Activated CD4-positive, alpha-beta T cell treated with anti-CD3 and anti-CD28 coated beads, Interleukin-2, amount 10 ng/mL, durations not matched to agents 7 days and 5 days (primary cell): ENCODE measurements around the gene RNF213. TPM values are rescaled to one million over a fixed set of nuclear protein-coding genes. Genes with fewer than 3 reads are reported as not detected.
"Not testable (repeated sequence)": the region's sequence is repeated elsewhere in the genome, so short reads cannot be mapped to it uniquely, and the experiment has no call there.

Experiments
- CTCF ChIA-PET: fragments of 350-600 bp; sonication (Branson Sonifier 250); formaldehyde crosslinking; loops from one replicate; lab custom pipeline; 2021; ENCODE audit warnings: antibody characterized with exemption; lab: Charles Lee
- POLR2A ChIA-PET: fragments of 350-600 bp; sonication (Branson Sonifier 250); formaldehyde crosslinking; loops from one replicate; lab custom pipeline; 2021; ENCODE audit warnings: antibody characterized with exemption; lab: Charles Lee
- DNase-seq: peaks from one replicate; pipeline ENCODE4 v3.0.0-alpha.2; 2020
- H3K27ac Mint-ChIP-seq: one replicate; pipeline ENCODE4 v1.8.0; 2021; ENCODE audit warnings: mild to moderate bottlenecking, moderate library complexity, mixed read lengths
- H3K27me3 Mint-ChIP-seq: one replicate; pipeline ENCODE4 v1.8.0; 2021; ENCODE audit warnings: mixed read lengths
- H3K36me3 Mint-ChIP-seq: one replicate; pipeline ENCODE4 v1.8.0; 2021; ENCODE audit warnings: low read depth, mixed read lengths
- H3K4me1 Mint-ChIP-seq: one replicate; pipeline ENCODE4 v1.8.0; 2021; ENCODE audit warnings: mixed read lengths
- H3K4me3 Mint-ChIP-seq: one replicate; pipeline ENCODE4 v1.8.0; 2021; ENCODE audit warnings: mild to moderate bottlenecking, moderate library complexity, mixed read lengths
- H3K9me3 Mint-ChIP-seq: one replicate; pipeline ENCODE4 v1.8.0; 2021; ENCODE audit warnings: mixed read lengths
- total RNA-seq, 2 experiments: library from RNA; stranded (reverse); gene quantifications; one replicate each; pipeline ENCODE4 v1.2.3, GENCODE V29; 2021

The RNF213 gene
- total RNA-seq, 2 experiments from 2014 or later: 579 to 602 TPM

DNA sequence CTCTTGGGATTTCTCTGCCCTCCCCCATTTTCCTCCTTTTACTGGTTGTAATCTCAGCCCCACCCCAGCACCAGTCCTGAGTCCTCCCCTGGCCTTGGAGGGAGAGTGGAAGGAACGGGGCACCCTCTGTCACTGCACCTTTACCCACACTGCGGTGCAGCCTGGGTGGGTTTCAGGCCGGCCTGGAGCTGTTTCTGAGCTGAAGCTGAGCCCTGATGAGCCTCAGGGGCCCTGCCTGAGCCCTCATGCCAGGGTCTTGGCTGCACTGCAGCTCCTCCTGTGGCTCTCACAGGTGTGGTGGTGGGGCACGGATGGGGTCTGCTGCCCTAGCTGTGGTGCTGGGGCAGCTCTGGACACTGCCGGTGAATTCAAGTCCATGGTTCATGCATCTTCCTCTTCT is 34.5 kb downstream of the RNF213 start:
- Mint-ChIP-seq H3K27ac (no peak overlapping the region), H3K27me3 (no peaks in the 10 kb centered on the region), H3K4me1 (peaks cover 18% of the 10 kb centered on the region), H3K4me3 (no peak overlapping the region), H3K36me3 (peaks cover 70% of the 10 kb centered on the region), H3K9me3 (no peaks in the 10 kb centered on the region)
- ChIA-PET POLR2A (no interaction called here), CTCF (interaction anchor here (0.9 to 2.3 kb wide), 3 partner anchors 9 to 41 kb away, joined by 3 to 6 read pairs (median 3); no protein-coding TSS in a partner anchor)
- DNase-seq: no peak

- ChIA-PET CTCF (interaction anchor here (0.6 to 2.3 kb wide), 3 partner anchors 9 to 70 kb away, joined by 3 to 6 read pairs (median 3); no protein-coding TSS in a partner anchor), POLR2A (no interaction called here)
- Mint-ChIP-seq H3K36me3 (peaks cover 70% of the 10 kb centered on the region), H3K27ac (no peak overlapping the region), H3K9me3 (no peaks in the 10 kb centered on the region), H3K27me3 (no peaks in the 10 kb centered on the region), H3K4me1 (peaks cover 18% of the 10 kb centered on the region), H3K4me3 (no peak overlapping the region)
- DNase-seq: no peak
These were observed 34.9 kb downstream of the RNF213 start for GRCh38 chr17:80295559-80295958.

GRCh38 chr17:80296221-80296620 is 35.6 kb downstream of the RNF213 start:
- ChIA-PET CTCF (interaction anchor here (0.6 kb wide), 1 partner anchor 71 kb away, joined by 3 read pairs; no protein-coding TSS in a partner anchor), POLR2A (no interaction called here)
- no peak for DNase-seq
- H3K27ac Mint-ChIP-seq: no peak overlapping the region
- no peaks in the 10 kb centered on the region for H3K27me3 Mint-ChIP-seq
- H3K9me3 Mint-ChIP-seq: no peaks in the 10 kb centered on the region
- H3K36me3 Mint-ChIP-seq: peaks cover 75% of the 10 kb centered on the region
- peaks cover 20% of the 10 kb centered on the region for H3K4me1 Mint-ChIP-seq
- H3K4me3 Mint-ChIP-seq: no peak overlapping the region

GRCh38 chr17:80297996-80298560 is 37.4 kb downstream of the RNF213 start:
- Mint-ChIP-seq H3K36me3 (peaks cover 79% of the 10 kb centered on the region), H3K9me3 (no peaks in the 10 kb centered on the region), H3K4me3 (no peak overlapping the region), H3K27ac (no peak overlapping the region), H3K4me1 (peaks cover 18% of the 10 kb centered on the region), H3K27me3 (no peaks in the 10 kb centered on the region)
- CTCF ChIA-PET: interaction anchor here (0.9 kb wide), 1 partner anchor 30 kb away, joined by 3 read pairs; no protein-coding TSS in a partner anchor
- no peak for DNase-seq
- POLR2A ChIA-PET: no interaction called here

DNA sequence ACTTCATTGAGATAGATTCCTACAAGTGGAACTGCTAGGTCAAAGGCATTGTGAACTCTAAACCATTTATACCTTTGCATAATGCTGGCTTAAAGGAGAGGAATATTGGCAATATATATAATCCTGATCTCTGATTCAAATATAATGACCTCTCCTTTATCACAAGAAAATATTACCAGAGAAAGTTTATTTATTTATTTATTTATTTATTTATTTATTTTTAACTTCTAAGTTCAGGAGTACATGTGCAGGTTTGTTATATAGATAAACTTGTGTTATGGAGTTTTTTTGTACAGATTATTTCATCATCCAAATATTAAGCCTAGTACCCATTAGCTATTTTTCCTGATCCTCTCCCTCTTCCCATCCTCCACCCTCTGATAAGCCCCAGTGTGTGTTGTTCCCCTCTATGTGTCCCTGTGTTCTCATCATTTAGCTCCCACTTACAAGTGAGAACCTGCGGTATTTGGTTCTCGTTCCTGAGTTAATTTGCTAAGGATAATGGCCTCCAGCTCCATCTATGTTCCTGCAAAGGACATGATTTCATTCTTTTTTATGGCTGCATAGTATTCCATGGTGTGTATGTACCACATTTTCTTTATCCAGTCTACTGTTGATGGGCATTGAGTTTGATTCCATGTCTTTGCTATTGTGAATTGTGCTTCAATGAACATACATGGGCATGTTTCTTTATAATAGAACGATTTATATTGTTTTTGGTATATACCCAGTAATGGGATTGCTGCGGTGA is 38.9 kb downstream of the RNF213 start:
- H3K4me1 Mint-ChIP-seq: peaks cover 16% of the 10 kb centered on the region
- peaks cover 81% of the 10 kb centered on the region for H3K36me3 Mint-ChIP-seq
- H3K27me3 Mint-ChIP-seq, POLR2A ChIA-PET, H3K9me3 Mint-ChIP-seq, DNase-seq, H3K27ac Mint-ChIP-seq, H3K4me3 Mint-ChIP-seq: not testable (repeated sequence)
- CTCF ChIA-PET: interaction anchor here (0.6 kb wide), 2 partner anchors 9 to 421 kb away, joined by 3 to 4 read pairs; no protein-coding TSS in a partner anchor

DNA sequence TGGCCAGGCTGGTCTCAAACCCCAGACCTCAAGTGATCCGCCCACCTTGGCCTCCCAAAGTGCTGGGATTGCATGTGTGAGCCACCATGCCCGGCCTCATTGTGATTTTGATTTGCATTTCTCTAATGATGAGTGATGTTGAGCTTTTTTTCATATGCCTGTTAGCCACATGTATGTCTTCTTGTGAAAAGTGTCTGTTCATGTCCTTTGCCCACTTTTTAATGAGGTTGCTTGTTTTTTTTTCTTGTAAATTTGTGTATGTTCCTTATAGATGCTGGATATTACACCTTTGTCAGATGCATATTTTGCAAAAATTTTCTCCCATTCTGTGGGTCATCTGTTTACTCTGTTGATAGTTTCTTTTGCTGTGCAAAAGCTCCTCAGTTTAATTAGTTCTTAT is 40.1 kb downstream of the RNF213 start:
- H3K9me3 Mint-ChIP-seq, H3K27ac Mint-ChIP-seq, H3K4me3 Mint-ChIP-seq, POLR2A ChIA-PET, DNase-seq, H3K27me3 Mint-ChIP-seq: not testable (repeated sequence)
- Mint-ChIP-seq H3K36me3 (peaks cover 83% of the 10 kb centered on the region), H3K4me1 (peaks cover 16% of the 10 kb centered on the region)
- CTCF ChIA-PET: interaction anchor here (1.6 kb wide), 1 partner anchor 10 kb away, joined by 5 read pairs; no protein-coding TSS in a partner anchor

DNA sequence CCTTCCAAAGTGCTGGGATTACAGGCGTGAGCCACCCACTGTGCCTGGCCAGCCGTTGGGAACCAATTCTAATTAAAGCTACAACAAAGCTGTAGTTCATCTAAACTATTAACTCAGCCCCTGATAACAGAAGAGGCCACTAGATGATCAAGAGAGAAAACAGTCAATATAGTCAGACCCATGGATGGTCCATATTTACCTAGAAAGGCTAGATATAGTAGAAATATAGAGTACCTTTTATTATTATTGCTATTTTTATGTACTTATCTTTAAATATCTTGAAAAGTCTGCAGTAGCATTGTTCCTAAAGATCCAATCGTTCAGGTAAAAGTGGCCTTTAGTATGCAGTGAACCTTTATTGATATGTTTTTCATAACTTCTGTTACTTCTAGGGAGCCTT is 43.2 kb downstream of the RNF213 start:
- no peak overlapping the region for H3K27ac Mint-ChIP-seq
- POLR2A ChIA-PET: no interaction called here
- CTCF ChIA-PET: interaction anchor here (1.6 kb wide), 1 partner anchor 9 kb away, joined by 6 read pairs; no protein-coding TSS in a partner anchor

DNA sequence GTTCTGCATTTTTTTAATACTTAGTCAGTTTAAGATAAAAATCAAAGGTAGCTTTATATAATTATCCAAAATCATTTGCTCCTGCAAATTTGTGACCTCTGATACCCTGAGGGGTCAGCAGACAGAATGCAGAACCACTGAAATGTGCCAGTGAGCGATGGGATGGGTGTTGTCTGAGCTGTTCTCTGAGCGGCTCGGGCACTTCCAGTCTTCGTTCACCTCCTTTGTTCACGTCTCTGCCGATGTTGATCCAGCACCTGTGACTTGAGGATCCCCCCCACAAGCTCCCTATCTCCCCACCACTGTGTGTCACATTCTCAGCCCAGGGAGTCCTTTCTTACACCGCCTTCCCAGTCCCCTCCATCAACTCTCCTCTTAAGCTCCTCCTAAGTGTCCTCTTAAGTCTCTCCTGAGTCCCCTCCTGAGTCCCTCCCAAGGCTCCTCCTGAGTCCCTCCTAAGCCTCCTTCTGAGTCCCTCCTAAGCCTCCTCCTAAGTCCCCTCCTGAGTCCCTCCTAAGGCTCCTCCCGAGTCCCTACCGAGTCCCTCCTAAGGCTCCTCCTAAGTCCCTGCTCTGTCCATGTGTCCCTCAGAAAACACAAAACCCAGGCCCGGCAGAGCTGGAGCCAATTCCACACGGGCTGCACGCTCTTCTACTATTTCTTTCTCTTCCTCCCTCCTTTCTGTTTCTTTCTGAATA is 47.5 kb downstream of the RNF213 start:
- CTCF ChIA-PET: interaction anchor here (0.6 to 1.4 kb wide), 5 partner anchors 9 to 207 kb away, joined by 3 to 4 read pairs (median 4); partner anchors contain the start of gene GAA
- DNase-seq: no peak
- H3K4me1 Mint-ChIP-seq: peaks cover 11% of the 10 kb centered on the region
- H3K36me3 Mint-ChIP-seq: peaks cover 83% of the 10 kb centered on the region
- POLR2A ChIA-PET: no interaction called here
- H3K9me3 Mint-ChIP-seq: no peaks in the 10 kb centered on the region
- no peak overlapping the region for H3K4me3 Mint-ChIP-seq
- no peaks in the 10 kb centered on the region for H3K27me3 Mint-ChIP-seq
- H3K27ac Mint-ChIP-seq: peak overlapping the region; percentile 43

More for the DNA sequence above, 43.2 kb downstream of the RNF213 start:
- Mint-ChIP-seq H3K9me3 (no peaks in the 10 kb centered on the region), H3K4me1 (peaks cover 15% of the 10 kb centered on the region), H3K36me3 (peaks cover 87% of the 10 kb centered on the region), H3K27me3 (no peaks in the 10 kb centered on the region), H3K4me3 (no peak overlapping the region)
- no peak for DNase-seq

- no peak for DNase-seq
- H3K27me3 Mint-ChIP-seq: no peaks in the 10 kb centered on the region
- CTCF ChIA-PET: interaction anchor here (0.6 to 1.5 kb wide), 7 partner anchors 9 to 62 kb away, joined by 3 to 4 read pairs (median 3); no protein-coding TSS in a partner anchor
- H3K9me3 Mint-ChIP-seq: no peaks in the 10 kb centered on the region
- H3K36me3 Mint-ChIP-seq: peaks cover 81% of the 10 kb centered on the region
- H3K4me3 Mint-ChIP-seq: no peak overlapping the region
- H3K4me1 Mint-ChIP-seq: peaks cover 11% of the 10 kb centered on the region
- POLR2A ChIA-PET: no interaction called here
- H3K27ac Mint-ChIP-seq: no peak overlapping the region
These were observed 48.3 kb downstream of the RNF213 start for GRCh38 chr17:80308692-80309517.

GRCh38 chr17:80311216-80311827 is 50.7 kb downstream of the RNF213 start:
- no peak for DNase-seq
- Mint-ChIP-seq H3K27me3 (no peaks in the 10 kb centered on the region), H3K4me1 (peaks cover 8% of the 10 kb centered on the region), H3K27ac (peak overlapping the region; percentile 19), H3K4me3 (no peak overlapping the region), H3K36me3 (peaks cover 70% of the 10 kb centered on the region), H3K9me3 (no peaks in the 10 kb centered on the region)
- ChIA-PET CTCF (no interaction called here), POLR2A (no interaction called here)

DNA sequence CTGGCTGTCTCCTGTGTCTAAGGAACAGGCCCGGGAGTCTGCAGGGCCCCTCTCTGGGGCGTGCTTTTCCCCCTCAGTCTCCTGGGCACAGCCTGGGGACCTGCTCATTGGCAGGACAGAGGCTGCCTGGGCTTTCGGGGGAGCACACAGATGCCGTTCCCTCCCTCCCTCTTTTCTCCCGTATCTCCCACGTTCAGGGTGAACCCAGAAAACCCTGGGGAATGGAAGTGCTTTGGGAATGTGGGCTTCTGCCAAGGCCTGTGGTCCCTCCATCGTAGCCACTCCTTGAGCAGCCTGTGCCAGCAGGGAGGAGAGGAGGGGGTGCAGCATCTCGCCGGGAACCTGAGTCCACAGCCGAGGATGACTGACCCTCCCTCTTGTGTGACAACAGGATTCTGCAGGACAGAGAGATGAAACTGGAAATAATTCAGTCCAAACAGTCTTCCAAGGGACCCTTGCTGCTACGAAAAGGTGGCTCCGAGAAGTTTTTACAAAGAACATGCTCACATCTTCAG is 52.0 kb downstream of the RNF213 start:
- no peak overlapping the region for H3K4me3 Mint-ChIP-seq

More for the DNA sequence above, 52.0 kb downstream of the RNF213 start:
- ChIA-PET CTCF (no interaction called here), POLR2A (no interaction called here)
- Mint-ChIP-seq H3K4me1 (peaks cover 6% of the 10 kb centered on the region), H3K27ac (no peak overlapping the region), H3K36me3 (peaks cover 70% of the 10 kb centered on the region), H3K27me3 (no peaks in the 10 kb centered on the region), H3K9me3 (no peaks in the 10 kb centered on the region)
- no peak for DNase-seq
